ENCODE data around the gene ANKS1B.

- TF ChIP-seq, protein P1, sequence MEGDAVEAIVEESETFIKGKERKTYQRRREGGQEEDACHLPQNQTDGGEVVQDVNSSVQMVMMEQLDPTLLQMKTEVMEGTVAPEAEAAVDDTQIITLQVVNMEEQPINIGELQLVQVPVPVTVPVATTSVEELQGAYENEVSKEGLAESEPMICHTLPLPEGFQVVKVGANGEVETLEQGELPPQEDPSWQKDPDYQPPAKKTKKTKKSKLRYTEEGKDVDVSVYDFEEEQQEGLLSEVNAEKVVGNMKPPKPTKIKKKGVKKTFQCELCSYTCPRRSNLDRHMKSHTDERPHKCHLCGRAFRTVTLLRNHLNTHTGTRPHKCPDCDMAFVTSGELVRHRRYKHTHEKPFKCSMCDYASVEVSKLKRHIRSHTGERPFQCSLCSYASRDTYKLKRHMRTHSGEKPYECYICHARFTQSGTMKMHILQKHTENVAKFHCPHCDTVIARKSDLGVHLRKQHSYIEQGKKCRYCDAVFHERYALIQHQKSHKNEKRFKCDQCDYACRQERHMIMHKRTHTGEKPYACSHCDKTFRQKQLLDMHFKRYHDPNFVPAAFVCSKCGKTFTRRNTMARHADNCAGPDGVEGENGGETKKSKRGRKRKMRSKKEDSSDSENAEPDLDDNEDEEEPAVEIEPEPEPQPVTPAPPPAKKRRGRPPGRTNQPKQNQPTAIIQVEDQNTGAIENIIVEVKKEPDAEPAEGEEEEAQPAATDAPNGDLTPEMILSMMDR (IDR thresholded peaks at IDR 0.05) = no peak
- no peak for TF ChIP-seq POLR2AphosphoS5 (IDR thresholded peaks at IDR 0.05; ENCODE audit: low read depth, low read length)
- TF ChIP-seq SIN3A (IDR thresholded peaks at IDR 0.05; ENCODE audit: borderline replicate concordance, insufficient read depth, low read depth, low read length) = no peak
Measured at GRCh38 chr12:99036566-99036965, 948.2 kb downstream of the ANKS1B start.
